Spinal cord (tissue), 10 donors: ENCODE results near the gene SSTR4. TPM values are rescaled to one million over a fixed set of nuclear protein-coding genes. Genes with fewer than 3 reads are reported as not detected.
A peak's percentile ranks its signal among the peaks of the same experiment; 100 is the strongest.

Source experiments
- DNase-seq, 6 donors: peaks; one replicate each; pipeline versions ENCODE4 v3.0.0 to v3.0.0-alpha.2; 2013 to 2015; ENCODE audit warnings: low spot score in 6 of 6, low read depth in 4 of 6
- H3K27ac ChIP-seq: one replicate; pipeline ENCODE4 v1.5.1; 2013; ENCODE audit warnings: low read depth, low read length, control low read depth
- H3K27me3 ChIP-seq: one replicate; pipeline ENCODE4 v1.6.1; 2013; ENCODE audit warnings: low read length; ENCODE audit not compliant: control insufficient read depth, insufficient read depth
- H3K36me3 ChIP-seq: one replicate; pipeline ENCODE4 v1.6.1; 2013; ENCODE audit warnings: low read length; ENCODE audit not compliant: control insufficient read depth, insufficient read depth
- H3K4me1 ChIP-seq: one replicate; pipeline ENCODE4 v1.6.1; 2013; ENCODE audit warnings: low read length; ENCODE audit not compliant: control insufficient read depth, insufficient read depth
- H3K4me3 ChIP-seq: one replicate; pipeline ENCODE4 v1.5.1; 2013; ENCODE audit warnings: low read depth, low read length, control low read depth
- H3K9me3 ChIP-seq: one replicate; pipeline ENCODE4 v1.6.1; 2013; ENCODE audit warnings: low read length; ENCODE audit not compliant: control insufficient read depth, insufficient read depth
- WGBS: methylation state at CpG from one replicate; pipeline ENCODE4 v1.1.5; 2013; ENCODE audit warnings: missing lambda C conversion rate; ENCODE audit not compliant: insufficient coverage; 5-methylcytosine and 5-hydroxymethylcytosine counted together
- polyA plus RNA-seq, 2 donors: library from polyadenylated mRNA; unstranded; fragments of 120-200 nt; gene quantifications; one replicate each; pipeline ENCODE4 v1.2.1, GENCODE V29; 2013; ENCODE audit not compliant: insufficient read length in 2 of 2
- total RNA-seq, 2 donors: library from RNA; depleted of rRNA in 1 of 2; stranded (reverse); fragments of 120-200 nt in 1 of 2; fragments of >200 nt in 1 of 2; gene quantifications; one replicate each; pipeline versions ENCODE4 v1.2.3 to v1.2.4, GENCODE V29; 2013 to 2014
- donor health status: healthy.

The SSTR4 gene
- total and polyA plus RNA-seq, 4 donors: 0.33 to 0.89 (median 0.74) TPM

DNA sequence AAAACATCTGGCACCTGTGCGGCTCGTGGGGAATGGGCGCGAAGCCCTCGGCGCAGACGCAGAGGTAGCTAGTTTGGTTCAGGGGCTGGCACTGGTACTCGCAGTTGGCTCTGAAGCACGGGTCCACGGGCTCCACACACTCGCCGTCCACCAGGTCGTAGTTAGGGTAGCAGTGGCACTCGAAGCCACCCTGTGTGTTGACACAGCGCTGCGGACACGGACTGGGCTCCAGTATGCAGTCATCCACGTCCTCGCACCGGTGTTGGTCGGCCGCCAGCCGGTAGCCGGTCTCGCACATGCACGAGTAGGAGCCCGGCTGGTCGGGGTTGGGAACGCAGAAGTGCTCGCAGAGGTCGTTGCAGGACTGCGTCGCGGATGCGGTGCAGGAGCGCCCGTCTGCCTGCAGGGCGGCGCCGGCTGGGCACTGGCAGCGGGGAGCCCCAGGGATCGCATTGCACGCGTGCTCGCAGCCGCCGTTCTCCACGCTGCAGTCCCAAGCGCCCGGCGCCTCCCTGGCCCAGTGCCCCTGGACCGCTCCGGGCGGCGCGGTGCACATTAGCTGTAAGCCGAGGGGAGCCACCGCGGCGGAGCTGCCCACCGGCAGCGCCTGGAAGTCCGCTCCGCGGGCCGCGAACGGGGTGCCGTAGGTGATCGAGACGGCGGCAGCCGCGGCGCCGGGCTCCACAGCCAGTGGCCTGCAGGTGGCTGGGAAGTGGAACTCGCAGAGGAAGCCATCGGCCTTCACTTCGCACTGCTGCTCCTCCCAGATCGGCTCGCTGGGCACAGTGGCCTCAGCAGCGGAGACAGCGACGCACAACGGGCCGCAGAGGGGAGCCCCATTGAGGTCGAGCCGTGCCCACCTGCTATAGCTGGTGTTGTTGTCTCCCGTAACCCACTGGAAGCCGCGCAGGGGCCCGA is 13.4 kb downstream of the SSTR4 start:
- Histone ChIP-seq H3K27ac (no peak overlapping the region), H3K27me3 (peaks cover 53% of the 10 kb centered on the region), H3K4me1 (peaks cover 40% of the 10 kb centered on the region), H3K36me3 (no peaks in the 10 kb centered on the region), H3K4me3 (peak overlapping the region; percentile 39), H3K9me3 (no peaks in the 10 kb centered on the region)
- DNase-seq: peak in 2 of 6 donors; percentile 49 to 64
- WGBS: 5% methylated on average over 92 of the region's 92 CpGs

DNA sequence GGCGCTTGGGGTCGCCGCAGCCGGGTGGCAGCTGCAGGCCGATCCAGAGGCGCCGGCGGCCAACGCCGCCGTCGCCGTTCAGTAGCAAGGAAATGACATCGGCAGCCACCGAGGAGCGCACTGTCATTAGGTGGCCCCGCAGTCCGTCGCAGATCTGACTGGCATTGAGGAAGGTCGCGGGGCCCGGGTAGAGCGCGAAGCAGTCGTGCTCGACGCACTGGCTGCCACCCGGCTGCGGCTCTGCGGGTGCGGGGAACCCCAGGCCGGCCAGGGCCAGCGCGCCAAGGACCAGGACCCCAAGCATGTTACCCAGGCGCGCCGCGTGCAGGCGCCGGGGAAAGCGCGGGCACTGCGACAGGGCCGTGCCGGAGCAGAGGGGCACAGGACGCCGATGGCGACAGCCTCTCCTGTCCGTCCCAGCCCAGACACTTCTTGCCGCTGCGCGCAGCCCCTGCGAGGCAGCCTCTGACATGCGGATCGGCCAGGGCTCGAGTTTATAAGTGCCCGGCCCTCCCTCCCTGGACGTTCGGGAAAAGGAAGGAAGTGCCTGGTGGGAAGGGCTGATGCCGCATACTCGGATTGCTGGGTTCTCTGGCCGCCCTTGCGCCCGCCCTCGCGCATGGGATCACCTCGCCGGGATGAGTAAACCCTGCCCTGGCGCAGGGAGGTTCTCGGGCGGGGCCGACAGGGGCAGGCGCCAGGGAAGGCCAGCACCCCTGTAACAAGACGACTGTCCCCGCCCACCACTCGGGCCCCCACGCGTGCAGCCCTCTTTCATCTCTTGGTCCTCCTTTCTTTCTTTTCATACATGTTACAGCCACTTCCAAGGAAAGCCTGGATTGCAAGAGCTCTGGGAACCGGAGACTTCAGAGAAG is 14.3 kb downstream of the SSTR4 start, which contains the start of gene THBD:
TSS of gene THBD (minus strand) at position 472 of the 875 bp plus-strand sequence. CDS start at position 304, 168 bp downstream.
- peaks cover 53% of the 10 kb centered on the region for H3K27me3 ChIP-seq
- DNase-seq: peak in 2 of 6 donors; percentile 58 to 71
- peak within 1 kb of the TSS; percentile 48 for H3K4me3 ChIP-seq
- H3K4me1 ChIP-seq: peaks cover 40% of the 10 kb centered on the region
- no peaks in the 10 kb centered on the region for H3K9me3 ChIP-seq
- WGBS: under 1% methylated on average over 79 of the region's 79 CpGs
- H3K36me3 ChIP-seq: no peaks in the 10 kb centered on the region
- peak within 1 kb of the TSS; percentile 50 for H3K27ac ChIP-seq

DNA sequence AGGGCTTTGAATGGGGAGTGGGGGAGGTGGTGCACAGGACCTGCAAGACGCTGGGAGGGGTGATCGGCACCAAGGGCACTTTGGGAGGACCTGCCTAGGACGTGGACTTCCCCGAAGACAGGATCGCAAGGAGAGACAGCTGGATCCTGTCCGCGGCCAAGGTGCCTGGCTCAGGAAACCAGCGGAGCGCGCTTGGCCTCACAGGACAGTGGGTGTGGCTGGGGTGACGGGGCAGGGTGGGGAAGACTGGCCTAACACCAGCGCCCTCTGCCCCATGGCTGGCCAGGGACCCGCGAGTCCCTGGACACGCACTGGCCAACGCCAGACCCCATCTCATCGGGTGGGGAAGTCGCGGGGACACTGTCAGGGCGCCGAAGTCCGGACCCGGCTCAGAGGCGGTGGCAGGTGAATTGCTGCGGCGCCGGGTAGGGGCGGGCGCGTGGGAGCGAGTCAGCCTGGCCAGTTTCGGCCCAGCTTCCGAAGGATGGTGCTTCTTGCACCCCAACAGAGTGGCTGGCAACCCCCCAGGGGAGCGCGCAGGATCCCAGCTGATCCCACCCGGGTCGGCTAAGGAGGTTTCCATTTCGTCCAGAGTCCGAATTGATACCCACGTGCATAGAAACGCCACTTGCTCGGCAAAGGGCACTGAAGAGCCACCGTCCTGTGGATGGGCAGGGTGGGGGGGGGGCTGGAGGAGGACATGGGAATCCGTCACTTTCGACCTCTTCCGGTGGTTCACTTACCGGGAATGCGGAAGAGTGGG is 15.1 kb downstream of the SSTR4 start:
- peak in 1 of 6 donors; percentile 21 for DNase-seq
- Histone ChIP-seq H3K36me3 (no peaks in the 10 kb centered on the region), H3K4me1 (peaks cover 40% of the 10 kb centered on the region), H3K9me3 (no peaks in the 10 kb centered on the region), H3K27me3 (peaks cover 53% of the 10 kb centered on the region), H3K4me3 (peak overlapping the region; percentile 48), H3K27ac (peak overlapping the region; percentile 50)
- WGBS: under 1% methylated on average over 43 of the region's 48 CpGs

DNA sequence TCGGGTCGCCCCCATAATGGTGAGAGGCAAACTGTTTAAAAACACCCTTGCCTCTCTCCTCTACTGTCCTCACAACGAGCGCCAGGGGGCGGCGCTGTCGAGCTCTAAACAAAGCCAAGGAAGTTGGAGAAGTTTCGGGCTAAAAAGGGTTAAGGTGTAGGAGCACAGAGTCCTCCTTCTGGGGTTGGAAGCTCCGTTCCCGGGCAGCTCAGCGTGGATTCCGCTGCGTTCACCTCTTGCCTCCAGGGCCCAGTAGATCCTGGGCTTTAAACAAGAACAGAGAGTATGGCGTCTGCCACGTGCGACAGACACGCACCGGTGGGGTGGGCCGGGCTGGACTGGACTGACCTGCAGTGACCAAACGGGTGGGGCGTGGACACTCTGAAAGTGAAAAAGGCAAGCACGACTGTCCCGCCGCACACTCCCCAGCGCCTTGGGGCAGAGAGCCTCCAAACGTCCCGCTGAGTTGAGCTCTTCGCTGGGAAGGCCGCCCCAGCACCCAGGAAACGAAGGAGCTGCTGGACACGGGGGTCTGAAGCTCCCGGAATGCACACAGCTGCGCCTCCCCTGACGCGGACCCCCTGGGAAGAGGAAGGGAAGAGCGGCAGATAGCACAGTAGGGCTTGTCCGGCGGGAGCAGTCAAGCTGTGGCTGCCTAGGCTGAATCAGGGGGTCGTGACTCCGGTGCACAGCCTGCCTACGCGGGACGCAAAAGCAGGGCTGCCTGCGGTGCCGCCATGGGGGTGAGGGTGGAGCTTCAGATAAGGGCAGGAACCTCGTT is 15.9 kb downstream of the SSTR4 start:
- Histone ChIP-seq H3K4me1 (peaks cover 40% of the 10 kb centered on the region), H3K27ac (peak overlapping the region; percentile 48), H3K4me3 (peak overlapping the region; percentile 48), H3K36me3 (no peaks in the 10 kb centered on the region), H3K27me3 (peaks cover 53% of the 10 kb centered on the region), H3K9me3 (no peaks in the 10 kb centered on the region)
- 4% methylated on average over 43 of the region's 46 CpGs for WGBS
- peak in 3 of 6 donors; percentile 47 to 84 (median 78) for DNase-seq

DNA sequence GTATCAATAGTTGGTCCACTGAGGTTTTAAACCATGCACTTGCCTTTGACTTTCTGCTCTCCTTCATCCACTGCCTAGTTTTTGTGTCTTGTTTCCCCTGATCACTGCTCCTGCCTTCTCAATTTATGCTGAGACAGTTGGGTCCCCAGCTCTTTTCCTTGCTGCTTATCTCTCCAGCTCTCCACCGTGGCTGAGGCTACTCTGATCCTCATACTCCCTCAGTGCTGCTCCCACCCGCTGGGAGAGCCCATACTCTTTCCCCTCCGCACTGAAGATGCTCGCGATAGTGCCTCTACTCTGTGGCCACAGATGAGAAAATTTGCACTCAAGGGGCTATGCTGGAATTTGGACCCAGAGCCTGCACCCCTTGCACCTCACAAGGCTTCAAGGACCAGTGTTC is 17.8 kb downstream of the SSTR4 start:
- Histone ChIP-seq H3K36me3 (no peaks in the 10 kb centered on the region), H3K27me3 (peaks cover 35% of the 10 kb centered on the region), H3K27ac (no peak overlapping the region), H3K4me3 (no peak overlapping the region), H3K4me1 (peaks cover 33% of the 10 kb centered on the region), H3K9me3 (no peaks in the 10 kb centered on the region)
- 93% methylated on average over 5 of the region's 5 CpGs for WGBS
- DNase-seq: no peak

DNA sequence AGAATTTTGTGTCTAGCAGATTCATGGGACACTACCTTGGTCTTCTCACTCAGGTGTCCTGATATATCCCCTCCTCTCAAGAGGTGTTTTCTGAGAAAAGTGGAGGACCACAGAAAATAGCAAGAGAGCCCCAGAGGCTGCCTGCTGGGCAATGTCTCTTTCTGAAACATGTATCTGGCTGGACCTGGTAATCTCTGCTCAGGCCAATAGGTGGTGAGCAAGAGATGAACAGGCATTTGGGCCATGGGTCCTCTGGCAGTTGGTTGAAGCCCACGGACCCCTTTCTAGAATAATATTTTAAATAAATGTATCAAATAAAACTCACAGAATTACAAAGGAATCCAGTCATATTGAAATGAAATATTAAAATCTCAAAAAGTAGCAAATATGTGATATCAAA is 23.1 kb downstream of the SSTR4 start:
- H3K4me3 ChIP-seq: no peak overlapping the region
- H3K9me3 ChIP-seq: no peaks in the 10 kb centered on the region
- no peaks in the 10 kb centered on the region for H3K27me3 ChIP-seq
- no peak for DNase-seq
- no CpG with 5 or more reads among the region's 1 CpG for WGBS
- H3K27ac ChIP-seq: no peak overlapping the region
- H3K4me1 ChIP-seq: peaks cover 5% of the 10 kb centered on the region
- no peaks in the 10 kb centered on the region for H3K36me3 ChIP-seq

DNA sequence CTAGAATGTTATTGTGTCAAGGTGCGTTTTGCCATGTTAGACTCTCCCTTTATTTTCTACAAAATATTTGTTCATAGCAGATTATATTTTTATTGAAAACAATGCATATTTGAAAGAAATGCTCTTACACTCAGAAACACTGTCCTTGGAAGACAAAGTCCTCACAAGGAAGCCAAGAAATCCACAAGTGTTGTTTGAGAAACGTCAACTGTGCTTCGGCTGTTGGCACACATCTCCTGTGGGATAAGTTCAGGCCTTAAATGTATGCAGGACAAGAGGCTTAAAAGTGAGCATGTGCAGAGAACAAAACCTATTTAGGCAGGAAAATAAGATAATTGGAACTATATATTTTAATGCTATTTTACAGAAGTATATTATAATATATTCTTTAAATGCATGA is 23.9 kb downstream of the SSTR4 start:
- H3K4me3 ChIP-seq: no peak overlapping the region
- no peak overlapping the region for H3K27ac ChIP-seq
- H3K36me3 ChIP-seq: no peaks in the 10 kb centered on the region
- H3K27me3 ChIP-seq: no peaks in the 10 kb centered on the region
- 60% methylated on average over 2 of the region's 3 CpGs for WGBS
- H3K4me1 ChIP-seq: peaks cover 5% of the 10 kb centered on the region
- DNase-seq: no peak
- no peaks in the 10 kb centered on the region for H3K9me3 ChIP-seq

DNA sequence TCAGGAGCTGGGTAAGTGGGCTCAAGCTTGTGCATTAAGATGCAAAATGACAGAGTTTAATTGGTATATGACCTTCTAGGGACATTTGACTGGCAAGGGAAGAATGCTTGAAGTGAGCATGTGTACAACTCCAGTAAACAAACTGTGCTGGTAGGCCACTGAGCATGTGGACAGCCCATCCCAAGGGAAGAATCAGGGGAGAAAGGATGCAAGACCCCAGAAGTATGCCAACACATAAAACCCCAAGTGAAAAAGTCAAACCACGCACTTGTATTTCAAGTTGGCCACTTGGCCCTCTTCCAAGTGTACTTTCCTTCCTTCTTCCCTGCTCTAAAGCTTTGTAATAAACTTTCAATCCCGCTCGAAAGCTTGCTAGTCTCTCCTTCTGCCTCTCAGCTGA is 24.7 kb downstream of the SSTR4 start:
- Histone ChIP-seq H3K27me3 (no peaks in the 10 kb centered on the region), H3K4me1 (peaks cover 5% of the 10 kb centered on the region), H3K27ac (no peak overlapping the region), H3K36me3 (no peaks in the 10 kb centered on the region), H3K9me3 (no peaks in the 10 kb centered on the region), H3K4me3 (no peak overlapping the region)
- 56% methylated on average over 1 of the region's 3 CpGs for WGBS
- DNase-seq: no peak
